ENCODE data around the gene LPCAT4. TPM values are rescaled to one million over a fixed set of nuclear protein-coding genes. Genes with fewer than 3 reads are reported as not detected.

LPCAT4 gene
- total and polyA plus RNA-seq, 9 of the 15 experiments (the other 6 are each of a cell fraction or from before 2014, with no cell fraction given): 7.3 to 34.3 (median 14.4) TPM

DNA sequence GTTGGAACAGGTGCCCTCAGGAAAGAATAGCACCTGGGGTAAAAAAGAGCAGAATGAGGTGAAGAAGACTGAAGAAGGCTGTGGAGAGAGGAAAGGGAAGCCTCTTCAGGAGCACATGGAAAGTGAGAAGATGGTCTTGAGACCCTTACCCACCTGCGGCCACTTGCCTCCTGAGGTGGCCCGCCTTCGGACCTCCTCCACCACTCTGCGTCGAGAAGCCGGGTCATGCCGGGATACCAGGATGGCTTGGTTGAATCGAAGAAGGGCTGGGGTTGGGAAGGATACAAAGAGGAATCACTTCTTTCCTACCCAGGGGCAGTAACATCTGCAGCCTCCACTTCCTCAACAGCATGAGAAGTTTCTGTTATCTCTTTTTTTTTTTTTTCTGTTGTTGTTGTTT lies 3.0 kb downstream of the LPCAT4 start:
- H3K27ac ChIP-seq (ENCODE audit: extremely low read depth, low read depth, low read length): no peak overlapping the region
- peaks cover 10% of the 10 kb centered on the region; the same call in 2 of the 3 replicates for H3K79me2 ChIP-seq (ENCODE audit: control insufficient read depth, insufficient read depth, low read length)
- ChIA-PET POLR2A (interaction anchor here (0.7 kb wide), 1 partner anchor 816 kb away, joined by 3 read pairs; no protein-coding TSS in a partner anchor), CTCF (ENCODE audit: low intra/inter-chr PET ratio) (no interaction called here)
- no peaks in the 10 kb centered on the region for H3K9me1 ChIP-seq (ENCODE audit: control insufficient read depth, insufficient read depth, low read length)
- 92% methylated on average over 2 of the region's 8 CpGs for WGBS (ENCODE audit: insufficient coverage, low coverage, missing lambda C conversion rate)
- H3K36me3 ChIP-seq (ENCODE audit: control insufficient read depth, insufficient read depth, low read length): peaks cover 45% of the 10 kb centered on the region; the same call in 2 of the 3 replicates
- FAIRE-seq (no peak), DNase-seq (ENCODE audit: extremely low read depth in 1 of 4, low spot score in 3 of 4) (no peak), ATAC-seq (no peak)
- no peaks in the 10 kb centered on the region for H3K9me3 ChIP-seq (replicated peaks; ENCODE audit: control insufficient read depth, insufficient read depth, low read depth, low read length)
- no peak overlapping the region for H3K4me3 ChIP-seq
- no peaks in the 10 kb centered on the region for H3K27me3 ChIP-seq (ENCODE audit: control insufficient read depth in 2 of 2, insufficient read depth in 2 of 2, low read length in 2 of 2)
- peaks cover 7 to 22% of the 10 kb centered on the region in 2 experiments; a peak in 4 of 5 replicates for H3K4me1 ChIP-seq (replicated peaks in 1 of 2; ENCODE audit: control insufficient read depth in 2 of 2, insufficient read depth in 2 of 2, low read length in 2 of 2)
- intact Hi-C loops (cut with micrococcal nuclease): no loop called here
- H3K4me2 ChIP-seq (ENCODE audit: insufficient read depth, low read length): no peak overlapping the region
- H2AFZ ChIP-seq (ENCODE audit: low read depth, low read length): no peak overlapping the region
- in situ Hi-C loops (cut with MboI): loop anchor here (10.0 kb wide), 1 partner anchor 299 kb away; no protein-coding TSS in a partner anchor
- TF ChIP-seq ASH1L (IDR thresholded peaks at IDR 0.05; ENCODE audit: borderline replicate concordance, low read depth, partially characterized antibody): no peak
- TF ChIP-seq, protein P1, sequence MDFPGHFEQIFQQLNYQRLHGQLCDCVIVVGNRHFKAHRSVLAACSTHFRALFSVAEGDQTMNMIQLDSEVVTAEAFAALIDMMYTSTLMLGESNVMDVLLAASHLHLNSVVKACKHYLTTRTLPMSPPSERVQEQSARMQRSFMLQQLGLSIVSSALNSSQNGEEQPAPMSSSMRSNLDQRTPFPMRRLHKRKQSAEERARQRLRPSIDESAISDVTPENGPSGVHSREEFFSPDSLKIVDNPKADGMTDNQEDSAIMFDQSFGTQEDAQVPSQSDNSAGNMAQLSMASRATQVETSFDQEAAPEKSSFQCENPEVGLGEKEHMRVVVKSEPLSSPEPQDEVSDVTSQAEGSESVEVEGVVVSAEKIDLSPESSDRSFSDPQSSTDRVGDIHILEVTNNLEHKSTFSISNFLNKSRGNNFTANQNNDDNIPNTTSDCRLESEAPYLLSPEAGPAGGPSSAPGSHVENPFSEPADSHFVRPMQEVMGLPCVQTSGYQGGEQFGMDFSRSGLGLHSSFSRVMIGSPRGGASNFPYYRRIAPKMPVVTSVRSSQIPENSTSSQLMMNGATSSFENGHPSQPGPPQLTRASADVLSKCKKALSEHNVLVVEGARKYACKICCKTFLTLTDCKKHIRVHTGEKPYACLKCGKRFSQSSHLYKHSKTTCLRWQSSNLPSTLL (IDR thresholded peaks at IDR 0.05): no peak
- no TSS peak for BruUV-seq (replicated peaks)
- no peaks in the 10 kb centered on the region for H4K20me1 ChIP-seq (replicated peaks; ENCODE audit: control insufficient read depth, insufficient read depth, low read length)
- H3K9ac ChIP-seq (ENCODE audit: insufficient read depth in 1 of 2, low read depth in 2 of 2, low read length in 2 of 2): no peak overlapping the region

All from K562 (cell line).